Stimulated activated CD8-positive, alpha-beta memory T cell treated with anti-CD3 and anti-CD28 coated beads, Interleukin-4, amount 100 ng/mL, for 4 hours (primary cell): ENCODE results near the gene TCP1.
"Not testable (repeated sequence)": the region's sequence is repeated elsewhere in the genome, so short reads cannot be mapped to it uniquely, and the experiment has no call there.

ENCODE experiments used
- DNase-seq, 2 donors: peaks; one replicate each; pipeline ENCODE4 v3.0.0-alpha.2; 2020; ENCODE audit warnings: low read depth in 2 of 2, low spot score in 1 of 2

The TCP1 gene

GRCh38 chr6:159778131-159778530 lies 11.3 kb downstream of the TCP1 start:
- no peak for DNase-seq

- DNase-seq: no peak
Measured at GRCh38 chr6:159777240-159777904, 12.0 kb downstream of the TCP1 start.

GRCh38 chr6:159772196-159772595 lies 17.2 kb downstream of the TCP1 start:
- DNase-seq: no peak

- no peak for DNase-seq
Measured at GRCh38 chr6:159769470-159769869, 19.9 kb downstream of the TCP1 start.

GRCh38 chr6:159766906-159767305 lies 22.5 kb downstream of the TCP1 start:
- no peak for DNase-seq

GRCh38 chr6:159762681-159763293 lies 26.6 kb downstream of the TCP1 start:
- no peak for DNase-seq

GRCh38 chr6:159761873-159762680 lies 27.3 kb downstream of the TCP1 start, which contains the start of gene ACAT2:
TSS of gene ACAT2 (plus strand) at chr6:159762045. CDS start at chr6:159762088, 43 bp downstream.
- DNase-seq: peak; percentile 78 to 86

GRCh38 chr6:159761129-159761872 lies 28.1 kb downstream of the TCP1 start:
- peak in 1 of 2 donors; percentile 7 for DNase-seq

GRCh38 chr6:159760602-159761057 lies 28.8 kb downstream of the TCP1 start:
- DNase-seq: no peak

GRCh38 chr6:159759645-159760044 lies 29.8 kb downstream of the TCP1 start:
- no peak for DNase-seq

- DNase-seq: no peak
Measured at GRCh38 chr6:159758031-159759001, 31.1 kb downstream of the TCP1 start.

- no peak for DNase-seq
Measured at GRCh38 chr6:159756508-159756907, 32.9 kb downstream of the TCP1 start.

- DNase-seq: no peak
Measured at GRCh38 chr6:159754959-159755914, 34.2 kb downstream of the TCP1 start.

GRCh38 chr6:159754401-159754800 lies 35.0 kb downstream of the TCP1 start:
- no peak for DNase-seq

- DNase-seq: no peak
Measured at GRCh38 chr6:159753081-159753872, 36.1 kb downstream of the TCP1 start.

- no peak for DNase-seq
Measured at GRCh38 chr6:159751448-159751847, 38.0 kb downstream of the TCP1 start.

GRCh38 chr6:159748127-159748526 lies 41.3 kb downstream of the TCP1 start:
- DNase-seq: not testable (repeated sequence)

- DNase-seq: no peak
Measured at GRCh38 chr6:159746759-159747158, 42.6 kb downstream of the TCP1 start.
